Measurements from ENCODE around the gene RNF220.

DNA sequence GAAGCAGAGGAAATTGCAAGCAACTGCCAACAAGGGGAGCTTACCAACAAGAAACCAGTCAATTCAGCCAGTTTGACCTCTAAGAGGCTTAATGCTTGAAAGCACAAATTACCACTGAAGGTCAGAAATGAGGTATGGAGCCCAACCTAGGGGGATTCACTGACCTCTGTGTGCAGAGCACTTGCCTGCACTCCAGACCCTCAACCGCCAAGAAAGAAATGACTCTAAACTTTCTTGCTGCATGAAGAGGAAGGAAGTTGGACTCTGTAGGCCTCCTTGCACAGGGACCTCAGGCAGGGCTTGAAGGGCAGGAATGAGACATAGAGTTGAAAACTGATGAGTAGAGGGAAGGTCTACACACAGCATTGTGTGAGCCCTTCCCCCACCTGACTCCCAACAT lies 279.5 kb downstream of the RNF220 start:
- TF ChIP-seq, protein P1, sequence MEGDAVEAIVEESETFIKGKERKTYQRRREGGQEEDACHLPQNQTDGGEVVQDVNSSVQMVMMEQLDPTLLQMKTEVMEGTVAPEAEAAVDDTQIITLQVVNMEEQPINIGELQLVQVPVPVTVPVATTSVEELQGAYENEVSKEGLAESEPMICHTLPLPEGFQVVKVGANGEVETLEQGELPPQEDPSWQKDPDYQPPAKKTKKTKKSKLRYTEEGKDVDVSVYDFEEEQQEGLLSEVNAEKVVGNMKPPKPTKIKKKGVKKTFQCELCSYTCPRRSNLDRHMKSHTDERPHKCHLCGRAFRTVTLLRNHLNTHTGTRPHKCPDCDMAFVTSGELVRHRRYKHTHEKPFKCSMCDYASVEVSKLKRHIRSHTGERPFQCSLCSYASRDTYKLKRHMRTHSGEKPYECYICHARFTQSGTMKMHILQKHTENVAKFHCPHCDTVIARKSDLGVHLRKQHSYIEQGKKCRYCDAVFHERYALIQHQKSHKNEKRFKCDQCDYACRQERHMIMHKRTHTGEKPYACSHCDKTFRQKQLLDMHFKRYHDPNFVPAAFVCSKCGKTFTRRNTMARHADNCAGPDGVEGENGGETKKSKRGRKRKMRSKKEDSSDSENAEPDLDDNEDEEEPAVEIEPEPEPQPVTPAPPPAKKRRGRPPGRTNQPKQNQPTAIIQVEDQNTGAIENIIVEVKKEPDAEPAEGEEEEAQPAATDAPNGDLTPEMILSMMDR (IDR thresholded peaks at IDR 0.05; ENCODE audit: extremely low read depth in 1 of 2, insufficient read depth in 1 of 2, low read depth in 1 of 2, low read length in 2 of 2): no peak
- TF ChIP-seq POLR2AphosphoS5 (IDR thresholded peaks at IDR 0.05; ENCODE audit: insufficient read depth, low read depth, low read length) (no peak), POLR2A (IDR thresholded peaks at IDR 0.05; ENCODE audit: low read depth, low read length) (no peak), EZH2 (IDR thresholded peaks at IDR 0.05; ENCODE audit: borderline replicate concordance, low read depth, low read length, severe bottlenecking) (no peak), GATA2 (IDR thresholded peaks at IDR 0.05; ENCODE audit: insufficient read depth, insufficient read length, low read depth, low read length) (no peak), MYC (IDR thresholded peaks at IDR 0.05; ENCODE audit: low read depth, low read length) (no peak), JUN (IDR thresholded peaks at IDR 0.05; ENCODE audit: borderline replicate concordance, insufficient read depth, insufficient read length, low read depth) (no peak)
- TF ChIP-seq, protein P2, sequence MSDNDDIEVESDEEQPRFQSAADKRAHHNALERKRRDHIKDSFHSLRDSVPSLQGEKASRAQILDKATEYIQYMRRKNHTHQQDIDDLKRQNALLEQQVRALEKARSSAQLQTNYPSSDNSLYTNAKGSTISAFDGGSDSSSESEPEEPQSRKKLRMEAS (IDR thresholded peaks at IDR 0.05; ENCODE audit: insufficient read depth, insufficient read length): no peak
